GM23248 (cell line): Measurements from ENCODE around the gene CDKAL1.

ENCODE experiments used
- EZH2 ChIP-seq: fragments of 200-600 bp; sonication (generic); IDR thresholded peaks from 2 replicates; pipeline ENCODE4 v1.6.1; 2018; ENCODE audit warnings: antibody characterized with exemption, mild to moderate bottlenecking; ENCODE audit not compliant: insufficient read depth, poor library complexity, severe bottlenecking
- EZH2phosphoT487 ChIP-seq: fragments of 200-600 bp; sonication (generic); IDR thresholded peaks from 2 replicates; pipeline ENCODE4 v1.6.1; 2018; ENCODE audit warnings: antibody characterized with exemption, moderate library complexity, mild to moderate bottlenecking, low read depth; ENCODE audit not compliant: insufficient read depth

- TF ChIP-seq EZH2 (no peak), EZH2phosphoT487 (no peak)
Observed at GRCh38 chr6:21257125-21257524, 722.9 kb downstream of the CDKAL1 start.
